IMR-90 (cell line): ENCODE measurements around the gene KIAA0319L.

Experiments used
- MXI1 ChIP-seq: IDR thresholded peaks from 2 replicates; pipeline ENCODE4 v1.6.1; 2012; ENCODE audit warnings: low read depth, mild to moderate bottlenecking, low read length, moderate library complexity, borderline replicate concordance
- POLR2A ChIP-seq: IDR thresholded peaks from 2 replicates; pipeline ENCODE4 v1.6.1; 2012; ENCODE audit warnings: mild to moderate bottlenecking, low read depth, low read length
- RCOR1 ChIP-seq: IDR thresholded peaks from 2 replicates; pipeline ENCODE4 v1.6.1; 2012; ENCODE audit warnings: mild to moderate bottlenecking, low read length, improper control_type of control experiment; ENCODE audit not compliant: insufficient replicate concordance
- RFX5 ChIP-seq: IDR thresholded peaks from 2 replicates; pipeline ENCODE4 v1.8.0; 2012; ENCODE audit warnings: low read depth, mild to moderate bottlenecking, low read length, moderate library complexity
- TF ChIP-seq, protein P1 (sequence below): conservative IDR thresholded peaks from 2 replicates; pipeline ENCODE4 v1.5.1; 2012; ENCODE audit warnings: mild to moderate bottlenecking, low read depth, low read length, improper control_type of control experiment
- TF ChIP-seq, protein P2 (sequence below): fragments of 150-350 bp; IDR thresholded peaks from 2 replicates; pipeline ENCODE4 v1.6.1; 2017; ENCODE audit warnings: mild to moderate bottlenecking, antibody characterized with exemption, low read length, low read depth

DNA sequence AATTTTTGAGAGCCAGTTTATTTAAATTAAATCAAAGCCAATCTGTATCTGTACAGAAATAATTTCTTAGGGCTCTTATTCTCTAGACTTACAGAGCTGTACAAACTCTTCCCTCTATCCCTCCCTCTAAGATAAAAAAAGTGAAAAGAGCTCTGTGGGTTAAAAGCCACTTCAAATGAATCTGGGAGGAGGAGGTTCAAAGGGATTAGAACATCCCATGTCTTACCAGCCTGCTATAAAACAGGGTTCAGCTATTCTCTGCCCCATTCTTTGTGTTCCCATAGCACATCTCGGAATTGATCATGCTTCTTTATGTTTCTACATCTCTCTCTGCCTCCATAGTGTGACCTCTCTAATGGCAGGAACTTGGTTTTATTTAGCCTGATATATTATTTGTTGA lies 19.4 kb downstream of the KIAA0319L start:
- TF ChIP-seq RCOR1 (no peak), MXI1 (no peak), RFX5 (no peak), POLR2A (no peak)
- TF ChIP-seq, protein P1, sequence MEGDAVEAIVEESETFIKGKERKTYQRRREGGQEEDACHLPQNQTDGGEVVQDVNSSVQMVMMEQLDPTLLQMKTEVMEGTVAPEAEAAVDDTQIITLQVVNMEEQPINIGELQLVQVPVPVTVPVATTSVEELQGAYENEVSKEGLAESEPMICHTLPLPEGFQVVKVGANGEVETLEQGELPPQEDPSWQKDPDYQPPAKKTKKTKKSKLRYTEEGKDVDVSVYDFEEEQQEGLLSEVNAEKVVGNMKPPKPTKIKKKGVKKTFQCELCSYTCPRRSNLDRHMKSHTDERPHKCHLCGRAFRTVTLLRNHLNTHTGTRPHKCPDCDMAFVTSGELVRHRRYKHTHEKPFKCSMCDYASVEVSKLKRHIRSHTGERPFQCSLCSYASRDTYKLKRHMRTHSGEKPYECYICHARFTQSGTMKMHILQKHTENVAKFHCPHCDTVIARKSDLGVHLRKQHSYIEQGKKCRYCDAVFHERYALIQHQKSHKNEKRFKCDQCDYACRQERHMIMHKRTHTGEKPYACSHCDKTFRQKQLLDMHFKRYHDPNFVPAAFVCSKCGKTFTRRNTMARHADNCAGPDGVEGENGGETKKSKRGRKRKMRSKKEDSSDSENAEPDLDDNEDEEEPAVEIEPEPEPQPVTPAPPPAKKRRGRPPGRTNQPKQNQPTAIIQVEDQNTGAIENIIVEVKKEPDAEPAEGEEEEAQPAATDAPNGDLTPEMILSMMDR: no peak
- TF ChIP-seq, protein P2, sequence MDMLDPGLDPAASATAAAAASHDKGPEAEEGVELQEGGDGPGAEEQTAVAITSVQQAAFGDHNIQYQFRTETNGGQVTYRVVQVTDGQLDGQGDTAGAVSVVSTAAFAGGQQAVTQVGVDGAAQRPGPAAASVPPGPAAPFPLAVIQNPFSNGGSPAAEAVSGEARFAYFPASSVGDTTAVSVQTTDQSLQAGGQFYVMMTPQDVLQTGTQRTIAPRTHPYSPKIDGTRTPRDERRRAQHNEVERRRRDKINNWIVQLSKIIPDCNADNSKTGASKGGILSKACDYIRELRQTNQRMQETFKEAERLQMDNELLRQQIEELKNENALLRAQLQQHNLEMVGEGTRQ: no peak
